Measurements from ENCODE around the gene RASEF.
"Not testable (repeated sequence)": the region's sequence is repeated elsewhere in the genome, so short reads cannot be mapped to it uniquely, and the experiment has no call there.

The RASEF gene

GRCh38 chr9:82968388-82968787 is 94.6 kb downstream of the RASEF start:
- no peak for DNase-seq

- DNase-seq: peak in 2 of 5 donors; percentile 20 to 25
Observed at GRCh38 chr9:82961504-82962125, 101.3 kb downstream of the RASEF start.

GRCh38 chr9:82957529-82958379 is 105.2 kb downstream of the RASEF start:
- no peak for DNase-seq

GRCh38 chr9:82949203-82949602 is 113.7 kb downstream of the RASEF start:
- no peak for DNase-seq

DNA sequence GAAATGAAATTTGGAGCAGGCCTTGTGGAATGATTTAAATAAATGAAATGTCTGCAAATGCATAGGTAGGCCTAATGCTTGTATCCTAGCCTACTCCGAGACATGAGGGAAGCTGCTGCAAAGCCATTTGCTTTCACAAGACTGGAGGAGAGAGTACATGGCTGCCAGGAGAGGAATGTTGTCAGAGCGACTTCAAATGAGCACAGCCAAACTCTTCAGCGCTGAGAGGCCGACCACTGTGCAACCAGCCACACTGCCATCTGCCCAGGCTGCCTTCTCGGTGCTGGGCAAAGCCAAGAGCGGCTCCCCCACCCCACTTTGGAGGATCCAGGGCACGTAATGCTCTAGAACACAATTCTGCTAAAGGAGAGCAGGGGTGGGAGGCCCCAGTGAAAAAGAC is 122.6 kb downstream of the RASEF start:
- no peak for DNase-seq

- no peak for DNase-seq
Observed at GRCh38 chr9:82939451-82939850, 123.5 kb downstream of the RASEF start.

DNA sequence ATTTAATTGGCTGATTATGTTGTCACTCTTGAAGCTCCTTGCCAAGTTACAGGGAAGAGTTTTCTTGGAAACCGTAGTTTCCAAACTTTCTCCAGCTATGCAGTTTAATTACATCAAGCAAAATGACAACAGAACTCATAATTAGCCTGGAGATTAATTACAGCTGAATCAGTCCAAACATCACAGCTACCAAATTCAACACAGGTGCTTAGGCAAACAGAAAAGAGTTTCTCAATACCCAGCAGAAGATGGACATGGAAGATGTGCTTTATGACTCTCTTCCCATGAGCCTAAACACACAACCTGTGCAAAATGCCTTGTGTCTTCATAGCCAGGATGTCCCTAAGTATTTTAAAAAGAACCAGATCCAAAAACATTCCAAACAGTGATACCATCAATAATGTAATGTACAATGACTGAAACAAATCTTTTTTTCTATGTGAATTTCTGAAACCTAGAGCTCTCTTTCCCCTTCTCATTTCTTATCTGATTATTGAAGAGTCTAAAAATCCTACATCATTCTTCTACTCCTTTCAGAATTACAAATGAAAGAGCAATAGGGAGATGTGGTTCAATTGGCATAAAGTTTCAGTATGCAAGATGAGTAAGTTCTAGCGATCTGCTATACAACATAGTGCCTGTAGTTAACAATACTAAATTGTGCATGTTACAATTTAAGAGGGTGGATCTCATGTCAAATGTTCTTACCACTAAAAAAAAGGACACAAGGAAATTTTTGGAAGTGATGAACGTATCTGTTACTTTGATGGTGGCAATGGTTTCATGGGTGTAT is 124.3 kb downstream of the RASEF start:
- DNase-seq: no peak

DNA sequence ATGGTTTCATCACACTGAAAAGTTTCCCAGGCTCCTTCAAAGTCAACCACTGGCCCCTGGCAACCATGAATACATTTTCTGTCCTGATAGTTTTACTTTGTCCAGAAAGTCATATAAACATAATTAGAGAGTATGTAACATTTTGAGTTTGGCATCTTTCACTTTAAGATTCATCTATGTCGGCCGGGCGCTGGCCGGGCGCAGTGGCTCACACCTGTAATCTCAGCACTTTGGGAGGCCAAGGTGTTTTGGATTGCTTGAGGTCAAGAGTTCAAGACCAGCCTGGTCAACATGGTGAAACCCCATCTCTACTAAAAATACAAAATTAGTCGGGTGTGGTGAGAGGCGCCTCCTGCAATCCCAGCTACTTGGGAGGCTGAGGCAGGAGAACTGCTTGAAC is 126.4 kb downstream of the RASEF start:
- not testable (repeated sequence) for DNase-seq

DNA sequence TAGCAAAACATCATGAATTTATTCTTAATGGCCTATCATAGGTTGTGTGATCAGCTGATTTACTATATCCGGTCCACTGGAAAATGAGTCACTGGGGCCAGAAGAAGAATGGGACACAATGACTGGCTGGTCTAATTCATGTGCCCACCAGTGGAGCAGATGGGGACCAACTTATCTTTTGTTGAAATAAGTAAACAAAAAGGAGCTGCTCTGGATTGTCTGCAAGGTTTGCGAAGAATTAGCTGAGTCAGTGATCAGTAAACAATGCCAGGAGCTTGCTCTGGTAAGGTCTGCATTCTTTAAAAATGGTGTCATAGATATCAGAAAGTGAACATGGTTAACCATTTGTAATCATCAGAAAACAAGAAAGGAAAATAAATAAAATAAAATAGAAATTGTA is 128.0 kb downstream of the RASEF start:
- no peak for DNase-seq

- not testable (repeated sequence) for DNase-seq
Observed at GRCh38 chr9:82934025-82934424, 128.9 kb downstream of the RASEF start.

DNA sequence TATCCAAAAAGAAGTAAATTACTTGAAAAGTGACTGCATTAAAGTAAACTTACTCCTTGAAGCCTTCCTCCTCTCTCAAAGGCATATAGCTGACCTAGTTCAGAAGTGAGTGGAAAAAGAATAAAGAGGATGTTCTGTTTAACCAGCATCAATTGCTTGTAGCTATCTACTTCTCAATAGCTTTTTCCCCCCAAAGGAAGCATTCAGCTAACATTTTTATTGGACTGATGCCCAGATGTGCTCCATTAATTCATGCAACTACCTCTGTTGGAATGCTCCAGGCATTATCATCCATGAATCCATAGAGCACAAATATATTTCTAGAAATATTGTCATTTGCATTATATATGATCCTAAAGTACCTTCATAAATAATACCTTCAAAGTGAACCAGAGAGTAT is 132.8 kb downstream of the RASEF start:
- no peak for DNase-seq

Measured in T-helper 1 cell (primary cell).